ENCODE measurements around the gene GORASP1. TPM values are rescaled to one million over a fixed set of nuclear protein-coding genes. Genes with fewer than 3 reads are reported as not detected.

The GORASP1 gene
- total and polyA plus RNA-seq, 2 experiments from 2014 or later, result 10.3 to 38.3 TPM

DNA sequence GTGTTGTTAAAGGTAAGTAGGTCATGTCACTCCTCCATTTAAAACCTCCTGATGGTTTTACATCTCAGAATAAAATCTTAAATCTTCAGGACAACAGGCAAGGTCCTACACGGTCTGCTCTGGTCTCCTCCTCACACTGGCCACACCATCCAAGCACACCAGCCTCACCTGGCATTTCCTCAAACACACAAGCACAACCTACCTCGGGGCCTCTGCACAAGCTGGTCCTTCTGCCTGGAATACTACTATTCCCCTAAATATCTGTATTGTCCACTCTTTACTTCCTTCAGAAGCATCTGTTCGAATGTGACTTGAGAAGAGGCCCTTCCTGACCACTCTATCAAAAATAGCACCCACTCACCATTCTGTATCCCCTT lies 1.8 kb downstream of the GORASP1 start (continued):
- TF ChIP-seq, protein P1, sequence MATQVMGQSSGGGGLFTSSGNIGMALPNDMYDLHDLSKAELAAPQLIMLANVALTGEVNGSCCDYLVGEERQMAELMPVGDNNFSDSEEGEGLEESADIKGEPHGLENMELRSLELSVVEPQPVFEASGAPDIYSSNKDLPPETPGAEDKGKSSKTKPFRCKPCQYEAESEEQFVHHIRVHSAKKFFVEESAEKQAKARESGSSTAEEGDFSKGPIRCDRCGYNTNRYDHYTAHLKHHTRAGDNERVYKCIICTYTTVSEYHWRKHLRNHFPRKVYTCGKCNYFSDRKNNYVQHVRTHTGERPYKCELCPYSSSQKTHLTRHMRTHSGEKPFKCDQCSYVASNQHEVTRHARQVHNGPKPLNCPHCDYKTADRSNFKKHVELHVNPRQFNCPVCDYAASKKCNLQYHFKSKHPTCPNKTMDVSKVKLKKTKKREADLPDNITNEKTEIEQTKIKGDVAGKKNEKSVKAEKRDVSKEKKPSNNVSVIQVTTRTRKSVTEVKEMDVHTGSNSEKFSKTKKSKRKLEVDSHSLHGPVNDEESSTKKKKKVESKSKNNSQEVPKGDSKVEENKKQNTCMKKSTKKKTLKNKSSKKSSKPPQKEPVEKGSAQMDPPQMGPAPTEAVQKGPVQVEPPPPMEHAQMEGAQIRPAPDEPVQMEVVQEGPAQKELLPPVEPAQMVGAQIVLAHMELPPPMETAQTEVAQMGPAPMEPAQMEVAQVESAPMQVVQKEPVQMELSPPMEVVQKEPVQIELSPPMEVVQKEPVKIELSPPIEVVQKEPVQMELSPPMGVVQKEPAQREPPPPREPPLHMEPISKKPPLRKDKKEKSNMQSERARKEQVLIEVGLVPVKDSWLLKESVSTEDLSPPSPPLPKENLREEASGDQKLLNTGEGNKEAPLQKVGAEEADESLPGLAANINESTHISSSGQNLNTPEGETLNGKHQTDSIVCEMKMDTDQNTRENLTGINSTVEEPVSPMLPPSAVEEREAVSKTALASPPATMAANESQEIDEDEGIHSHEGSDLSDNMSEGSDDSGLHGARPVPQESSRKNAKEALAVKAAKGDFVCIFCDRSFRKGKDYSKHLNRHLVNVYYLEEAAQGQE (IDR thresholded peaks at IDR 0.05; ENCODE audit: unreplicated experiment), result no peak
- TF ChIP-seq, protein P2, sequence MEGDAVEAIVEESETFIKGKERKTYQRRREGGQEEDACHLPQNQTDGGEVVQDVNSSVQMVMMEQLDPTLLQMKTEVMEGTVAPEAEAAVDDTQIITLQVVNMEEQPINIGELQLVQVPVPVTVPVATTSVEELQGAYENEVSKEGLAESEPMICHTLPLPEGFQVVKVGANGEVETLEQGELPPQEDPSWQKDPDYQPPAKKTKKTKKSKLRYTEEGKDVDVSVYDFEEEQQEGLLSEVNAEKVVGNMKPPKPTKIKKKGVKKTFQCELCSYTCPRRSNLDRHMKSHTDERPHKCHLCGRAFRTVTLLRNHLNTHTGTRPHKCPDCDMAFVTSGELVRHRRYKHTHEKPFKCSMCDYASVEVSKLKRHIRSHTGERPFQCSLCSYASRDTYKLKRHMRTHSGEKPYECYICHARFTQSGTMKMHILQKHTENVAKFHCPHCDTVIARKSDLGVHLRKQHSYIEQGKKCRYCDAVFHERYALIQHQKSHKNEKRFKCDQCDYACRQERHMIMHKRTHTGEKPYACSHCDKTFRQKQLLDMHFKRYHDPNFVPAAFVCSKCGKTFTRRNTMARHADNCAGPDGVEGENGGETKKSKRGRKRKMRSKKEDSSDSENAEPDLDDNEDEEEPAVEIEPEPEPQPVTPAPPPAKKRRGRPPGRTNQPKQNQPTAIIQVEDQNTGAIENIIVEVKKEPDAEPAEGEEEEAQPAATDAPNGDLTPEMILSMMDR (conservative IDR thresholded peaks at IDR 0.05; ENCODE audit: low read depth in 2 of 2), result no peak
- TF ChIP-seq, protein P3, sequence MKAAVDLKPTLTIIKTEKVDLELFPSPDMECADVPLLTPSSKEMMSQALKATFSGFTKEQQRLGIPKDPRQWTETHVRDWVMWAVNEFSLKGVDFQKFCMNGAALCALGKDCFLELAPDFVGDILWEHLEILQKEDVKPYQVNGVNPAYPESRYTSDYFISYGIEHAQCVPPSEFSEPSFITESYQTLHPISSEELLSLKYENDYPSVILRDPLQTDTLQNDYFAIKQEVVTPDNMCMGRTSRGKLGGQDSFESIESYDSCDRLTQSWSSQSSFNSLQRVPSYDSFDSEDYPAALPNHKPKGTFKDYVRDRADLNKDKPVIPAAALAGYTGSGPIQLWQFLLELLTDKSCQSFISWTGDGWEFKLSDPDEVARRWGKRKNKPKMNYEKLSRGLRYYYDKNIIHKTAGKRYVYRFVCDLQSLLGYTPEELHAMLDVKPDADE (IDR thresholded peaks at IDR 0.05), result no peak
- TF ChIP-seq POLR2AphosphoS5 (IDR thresholded peaks at IDR 0.05; ENCODE audit: low read depth), result no peak
- TF ChIP-seq STAT1 (IDR thresholded peaks at IDR 0.05; ENCODE audit: unreplicated experiment), result no peak

DNA sequence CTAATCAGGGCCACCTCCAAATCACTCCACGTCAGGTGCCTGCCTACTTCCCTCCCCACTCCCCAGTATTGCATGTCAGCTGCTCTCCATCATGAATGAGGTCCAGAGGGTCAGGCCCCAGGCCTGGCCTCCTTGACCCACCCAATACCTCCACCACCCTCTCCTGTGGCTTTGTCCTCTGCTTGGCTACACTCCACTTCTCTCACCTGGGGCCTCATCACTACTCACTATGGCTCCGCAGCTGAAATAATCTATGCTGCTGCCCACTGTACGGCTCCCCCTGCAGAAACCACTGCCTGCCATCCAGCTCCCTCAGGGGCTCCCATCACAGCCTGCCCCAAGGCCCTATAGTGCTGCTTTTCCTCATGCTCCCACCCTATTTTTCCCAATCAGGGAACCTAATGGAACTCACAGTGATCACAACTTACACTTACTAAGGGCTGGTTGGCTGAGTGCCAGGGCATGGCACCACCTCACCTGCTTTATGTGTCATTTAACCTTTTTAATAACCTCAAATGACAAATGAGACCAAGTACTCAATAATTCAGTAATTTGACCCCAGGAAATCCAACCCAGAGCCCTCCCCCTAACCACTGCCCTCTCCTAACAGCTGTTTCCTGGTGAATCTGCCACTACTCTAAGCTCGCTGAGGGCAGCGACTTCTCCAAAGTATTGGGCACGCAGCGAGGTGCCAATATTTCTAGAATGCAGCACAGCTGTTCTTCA lies 2.3 kb downstream of the GORASP1 start:
- no peak for ATAC-seq
- Histone ChIP-seq H3K79me2 (replicated peaks; ENCODE audit: insufficient read depth) (peaks cover 9% of the 10 kb centered on the region), H3F3A (replicated peaks; ENCODE audit: low read depth) (no peaks in the 10 kb centered on the region), H3K4me3 (no peak overlapping the region), H3K4me2 (no peak overlapping the region), H4K20me1 (replicated peaks; ENCODE audit: insufficient read depth) (peaks cover 12% of the 10 kb centered on the region), H3K9me2 (ENCODE audit: insufficient read depth) (no peaks in the 10 kb centered on the region), H3K27me3 (ENCODE audit: insufficient read depth) (no peaks in the 10 kb centered on the region), H2AFZ (no peak overlapping the region), H3K4me1 (ENCODE audit: insufficient read depth) (no peaks in the 10 kb centered on the region), H3K27ac (ENCODE audit: low read depth) (no peak overlapping the region), H3K36me3 (ENCODE audit: insufficient read depth) (no peaks in the 10 kb centered on the region)
- DNase-seq (ENCODE audit: low spot score), result no peak
- Mint-ChIP-seq H3K27me3 (ENCODE audit: insufficient read depth, low read depth, poor library complexity) (peaks cover 10% of the 10 kb centered on the region), H3K27ac (no peak overlapping the region), H3K36me3 (ENCODE audit: low read depth) (no peaks in the 10 kb centered on the region; the same call in 1 of the 3 replicates), H3K4me1 (peaks cover 33% of the 10 kb centered on the region), H3K9me3 (no peaks in the 10 kb centered on the region; the same call in 2 of the 3 replicates), H3K4me3 (peak overlapping the region; percentile 94; the same call in 1 of the 3 replicates)
- TF ChIP-seq STAT1 (IDR thresholded peaks at IDR 0.05; ENCODE audit: unreplicated experiment) (no peak), ZNF114 (CRISPR knock-in tag; IDR thresholded peaks at IDR 0.05) (no peak), EZH2phosphoT487 (IDR thresholded peaks at IDR 0.05; ENCODE audit: unreplicated experiment) (no peak), CREB1 (CRISPR knock-in tag; IDR thresholded peaks at IDR 0.05; ENCODE audit: low read depth) (no peak), ZNF331 (CRISPR knock-in tag; IDR thresholded peaks at IDR 0.05; ENCODE audit: low read depth) (no peak), POLR2AphosphoS5 (IDR thresholded peaks at IDR 0.05; ENCODE audit: low read depth) (no peak)
- TF ChIP-seq, protein P1 (IDR thresholded peaks at IDR 0.05; ENCODE audit: unreplicated experiment), result no peak
- TF ChIP-seq, protein P3 (IDR thresholded peaks at IDR 0.05), result no peak
- TF ChIP-seq, protein P2 (conservative IDR thresholded peaks at IDR 0.05; ENCODE audit: low read depth in 2 of 2), result no peak
